IMR-90 (cell line): ENCODE results near the gene CUEDC2. TPM values are rescaled to one million over a fixed set of nuclear protein-coding genes. Genes with fewer than 3 reads are reported as not detected.

Source experiments
- ATAC-seq: fragments of 200-7000 bp; cut with Tn5 transposase; 2 replicates; pipeline ENCODE4 v1.9.1; 2020; ENCODE audit warnings: low read depth, mild to moderate bottlenecking, moderate library complexity
- BruUV-seq: library from RNA; stranded (reverse); fragments of 400-500 nt; replicated peaks from 2 replicates; lab custom pipeline; 2021; lab: Mats Ljungman, UMichigan
- CTCF ChIA-PET: fragments of 300-600 bp; formaldehyde crosslinking; extraction: SDS; loops from one replicate; lab custom pipeline; 2021; ENCODE audit warnings: antibody characterized with exemption; lab: Yijun Ruan, JAX
- POLR2A ChIA-PET: fragments of 300-600 bp; sonication (Branson Sonifier 250); formaldehyde crosslinking; loops from one replicate; lab custom pipeline; 2022; ENCODE audit warnings: antibody characterized with exemption; ENCODE audit not compliant: unreplicated experiment; lab: Charles Lee
- DNase-seq: peaks from one replicate; pipeline ENCODE4 v3.0.0; 2013
- H2AFZ ChIP-seq: replicated peaks from 2 replicates; pipeline ENCODE3; 2013; ENCODE audit warnings: low read length, mild to moderate bottlenecking; ENCODE audit not compliant: poor library complexity
- H2AK5ac ChIP-seq: 2 replicates; pipeline ENCODE4 v1.6.1; 2013; ENCODE audit warnings: low read depth, low read length, inconsistent platforms
- H2AK9ac ChIP-seq: replicated peaks from 2 replicates; pipeline ENCODE3; 2013; ENCODE audit warnings: mild to moderate bottlenecking, low read depth, low read length, moderate library complexity; ENCODE audit not compliant: poor library complexity
- H2BK120ac ChIP-seq: 2 replicates; pipeline ENCODE4 v1.6.1; 2013; ENCODE audit warnings: low read depth, low read length, inconsistent platforms
- H2BK15ac ChIP-seq: 3 replicates; pipeline ENCODE4 v1.6.1; 2013; ENCODE audit warnings: low read depth, low read length, inconsistent platforms
- H2BK20ac ChIP-seq: 2 replicates; pipeline ENCODE4 v1.6.1; 2013; ENCODE audit warnings: low read depth, mild to moderate bottlenecking, inconsistent platforms, low read length, moderate library complexity
- H2BK5ac ChIP-seq: 2 replicates; pipeline ENCODE4 v1.6.1; 2013; ENCODE audit warnings: mild to moderate bottlenecking, low read depth, low read length, inconsistent platforms; ENCODE audit not compliant: poor library complexity, severe bottlenecking
- H3K14ac ChIP-seq: replicated peaks from 2 replicates; pipeline ENCODE4 v1.6.1; 2013; ENCODE audit warnings: low read depth, low read length, inconsistent platforms
- H3K18ac ChIP-seq: 2 replicates; pipeline ENCODE4 v1.6.1; 2013; ENCODE audit warnings: low read depth, low read length, control low read depth
- H3K23ac ChIP-seq: 2 replicates; pipeline ENCODE4 v1.6.1; 2013; ENCODE audit warnings: low read depth, low read length, inconsistent platforms
- H3K27ac ChIP-seq: 2 replicates; pipeline ENCODE4 v1.5.1; 2013; ENCODE audit warnings: mild to moderate bottlenecking, control low read depth, low read length; ENCODE audit not compliant: insufficient read depth
- H3K27me3 ChIP-seq: 2 replicates; pipeline ENCODE4 v1.6.1; 2013; ENCODE audit warnings: low read length; ENCODE audit not compliant: control insufficient read depth, insufficient read depth
- H3K36me3 ChIP-seq: 2 replicates; pipeline ENCODE4 v1.6.1; 2013; ENCODE audit warnings: low read length, mixed read lengths; ENCODE audit not compliant: control insufficient read depth, insufficient read depth
- H3K4ac ChIP-seq: 2 replicates; pipeline ENCODE4 v1.6.1; 2013; ENCODE audit warnings: low read depth, low read length, inconsistent platforms
- H3K4me1 ChIP-seq: 2 replicates; pipeline ENCODE4 v1.6.1; 2013; ENCODE audit warnings: low read length, mixed read lengths; ENCODE audit not compliant: control insufficient read depth, insufficient read depth
- H3K4me2 ChIP-seq: 2 replicates; pipeline ENCODE4 v1.6.1; 2013; ENCODE audit warnings: low read depth, mild to moderate bottlenecking, control low read depth, low read length, moderate library complexity
- H3K4me3 ChIP-seq: 2 replicates; pipeline ENCODE4 v1.5.1; 2013; ENCODE audit warnings: low read depth, mild to moderate bottlenecking, control low read depth, low read length, moderate library complexity; ENCODE audit not compliant: insufficient read depth
- H3K56ac ChIP-seq: 2 replicates; pipeline ENCODE4 v1.6.1; 2013; ENCODE audit warnings: low read length, inconsistent platforms; ENCODE audit not compliant: insufficient read depth; ENCODE audit errors: extremely low read depth
- H3K79me1 ChIP-seq, 2 experiments: 2 replicates each; pipeline ENCODE4 v1.6.1; 2013; ENCODE audit warnings: low read length in 2 of 2, inconsistent platforms in 1 of 2, low read depth in 1 of 2
- H3K9ac ChIP-seq: 2 replicates; pipeline ENCODE4 v1.6.1; 2013; ENCODE audit warnings: low read depth, low read length, control low read depth
- H3K9me1 ChIP-seq: 2 replicates; pipeline ENCODE4 v1.6.1; 2013; ENCODE audit warnings: low read length, inconsistent platforms; ENCODE audit not compliant: insufficient read depth
- H3K9me3 ChIP-seq: 2 replicates; pipeline ENCODE4 v1.6.1; 2013; ENCODE audit warnings: low read length; ENCODE audit not compliant: control insufficient read depth, insufficient read depth
- H4K20me1 ChIP-seq: 2 replicates; pipeline ENCODE4 v1.6.1; 2013; ENCODE audit warnings: low read length, inconsistent platforms; ENCODE audit not compliant: insufficient read depth
- H4K5ac ChIP-seq: 2 replicates; pipeline ENCODE4 v1.6.1; 2013; ENCODE audit warnings: mild to moderate bottlenecking, low read depth, low read length, control low read depth
- H4K8ac ChIP-seq, 2 experiments: 2 replicates each; pipeline ENCODE4 v1.6.1; 2013; ENCODE audit warnings: low read depth in 2 of 2, low read length in 2 of 2, control low read depth in 1 of 2, inconsistent platforms in 1 of 2
- H4K91ac ChIP-seq: 2 replicates; pipeline ENCODE4 v1.6.1; 2013; ENCODE audit warnings: low read depth, low read length, inconsistent platforms; ENCODE audit not compliant: insufficient read depth
- BHLHE40 ChIP-seq: fragments of 150-350 bp; IDR thresholded peaks from 2 replicates; pipeline ENCODE4 v1.6.1; 2016; ENCODE audit warnings: mild to moderate bottlenecking, low read depth, low read length
- FOS ChIP-seq: fragments of 150-350 bp; IDR thresholded peaks from 2 replicates; pipeline ENCODE4 v1.6.1; 2016; ENCODE audit warnings: low read depth, low read length
- MAFK ChIP-seq: IDR thresholded peaks from 2 replicates; pipeline ENCODE4 v1.6.1; 2012; ENCODE audit warnings: low read depth, low read length, improper control_type of control experiment
- MXI1 ChIP-seq: IDR thresholded peaks from 2 replicates; pipeline ENCODE4 v1.6.1; 2012; ENCODE audit warnings: low read depth, mild to moderate bottlenecking, low read length, moderate library complexity, borderline replicate concordance
- POLR2A ChIP-seq: IDR thresholded peaks from 2 replicates; pipeline ENCODE4 v1.6.1; 2012; ENCODE audit warnings: mild to moderate bottlenecking, low read depth, low read length
- RCOR1 ChIP-seq: IDR thresholded peaks from 2 replicates; pipeline ENCODE4 v1.6.1; 2012; ENCODE audit warnings: mild to moderate bottlenecking, low read length, improper control_type of control experiment; ENCODE audit not compliant: insufficient replicate concordance
- WGBS, 2 experiments: methylation state at CpG; one replicate each; pipeline versions ENCODE4 v1.1.5 to v1.1.7; 2013; ENCODE audit warnings: missing lambda C conversion rate in 2 of 2; ENCODE audit not compliant: insufficient read length in 1 of 2; ENCODE audit errors: extremely low coverage in 2 of 2; 5-methylcytosine and 5-hydroxymethylcytosine counted together
- dilution Hi-C: fragments of 300-500 bp; cut with HindIII; formaldehyde crosslinking; loops from one replicate; pipeline ENCODE4 v1.14.3; 2018; ENCODE audit warnings: low sequenced_read_pairs; ENCODE audit not compliant: unreplicated experiment
- in situ Hi-C: fragments of 300-500 bp; cut with MboI; formaldehyde crosslinking; loops from 3 replicates; pipeline ENCODE4 v1.14.3; 2019; ENCODE audit warnings: low sequenced_read_pairs, inconsistent platforms, mixed read lengths
- intact Hi-C: fragments of 100-400 bp; cut with micrococcal nuclease; formaldehyde crosslinking; loops from 2 replicates; pipeline ENCODE4 v1.10.0; 2022
- polyA plus RNA-seq, 3 experiments: library from polyadenylated mRNA; depleted of rRNA; stranded (reverse); fragments of >200 nt; gene quantifications; 2 replicates each; pipeline ENCODE4 v1.2.3, GENCODE V29; 2012; ENCODE audit warnings: low replicate concordance in 1 of 3
- total RNA-seq: library from RNA; depleted of rRNA; stranded (reverse); fragments of >200 nt; gene quantifications from 2 replicates; pipeline ENCODE4 v1.2.3, GENCODE V29; 2012
- TF ChIP-seq, protein P1 (sequence below): fragments of 150-350 bp; IDR thresholded peaks from 2 replicates; pipeline ENCODE4 v1.6.1; 2016; ENCODE audit warnings: low read depth, mild to moderate bottlenecking, low read length, moderate library complexity, borderline replicate concordance
- TF ChIP-seq, protein P2 (sequence below): conservative IDR thresholded peaks from 2 replicates; pipeline ENCODE4 v1.5.1; 2012; ENCODE audit warnings: mild to moderate bottlenecking, low read depth, low read length, improper control_type of control experiment

CUEDC2 gene
- total and polyA plus RNA-seq, 2 of the 4 experiments (the other 2 are of a cell fraction), result 55.7 to 84.9 TPM

DNA sequence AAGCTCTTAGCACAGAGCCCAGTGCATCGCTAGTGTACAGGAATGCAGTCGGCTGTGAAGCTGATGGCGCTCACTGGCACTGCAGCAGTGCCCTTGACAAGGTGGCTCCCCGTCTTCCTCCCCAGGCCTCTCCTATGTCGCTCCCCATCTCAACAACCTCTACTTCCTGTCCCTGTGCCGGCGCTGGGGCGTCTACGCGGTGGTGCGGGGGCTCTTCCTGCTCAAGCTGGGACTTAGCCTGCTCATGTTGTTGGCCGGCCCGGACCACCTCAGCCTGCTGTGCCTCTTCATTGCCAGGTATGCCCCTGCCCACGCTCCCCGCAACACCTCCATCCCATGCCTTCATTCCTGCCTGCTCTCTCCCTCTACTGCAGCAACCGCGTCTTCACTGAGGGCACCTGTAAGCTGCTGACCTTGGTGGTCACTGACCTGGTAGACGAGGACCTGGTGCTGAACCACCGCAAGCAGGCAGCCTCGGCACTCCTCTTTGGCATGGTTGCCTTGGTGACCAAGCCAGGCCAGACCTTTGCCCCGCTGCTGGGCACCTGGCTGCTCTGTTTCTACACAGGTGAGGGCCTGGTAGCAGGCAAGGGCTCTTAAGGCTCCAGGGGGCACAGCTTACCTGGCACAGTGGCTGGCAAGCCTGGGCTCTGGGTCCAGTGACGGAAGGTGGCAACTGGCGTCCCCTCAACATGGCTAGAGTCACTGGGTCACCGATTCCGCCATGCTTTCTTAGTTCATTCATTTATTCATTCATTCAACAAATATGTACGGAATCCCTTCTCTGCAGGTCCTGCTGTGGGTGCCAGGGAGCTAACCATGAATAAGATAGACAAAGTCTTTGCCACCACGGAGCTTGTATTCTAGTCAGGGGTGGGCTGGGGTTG is 41.3 kb upstream of the CUEDC2 start:
- no peaks in the 10 kb centered on the region for H3K27me3 ChIP-seq
- H2BK15ac ChIP-seq, result no peak overlapping the region
- dilution Hi-C loops (no loop called here), intact Hi-C loops (loop anchor here (1.0 kb wide), 1 partner anchor 79 kb away; no protein-coding TSS in a partner anchor), in situ Hi-C loops (no loop called here)
- no peak overlapping the region for H3K4ac ChIP-seq
- no peak overlapping the region for H3K27ac ChIP-seq
- TF ChIP-seq FOS (no peak), BHLHE40 (no peak), POLR2A (no peak), MAFK (no peak), RCOR1 (no peak), MXI1 (no peak)
- TF ChIP-seq, protein P1, sequence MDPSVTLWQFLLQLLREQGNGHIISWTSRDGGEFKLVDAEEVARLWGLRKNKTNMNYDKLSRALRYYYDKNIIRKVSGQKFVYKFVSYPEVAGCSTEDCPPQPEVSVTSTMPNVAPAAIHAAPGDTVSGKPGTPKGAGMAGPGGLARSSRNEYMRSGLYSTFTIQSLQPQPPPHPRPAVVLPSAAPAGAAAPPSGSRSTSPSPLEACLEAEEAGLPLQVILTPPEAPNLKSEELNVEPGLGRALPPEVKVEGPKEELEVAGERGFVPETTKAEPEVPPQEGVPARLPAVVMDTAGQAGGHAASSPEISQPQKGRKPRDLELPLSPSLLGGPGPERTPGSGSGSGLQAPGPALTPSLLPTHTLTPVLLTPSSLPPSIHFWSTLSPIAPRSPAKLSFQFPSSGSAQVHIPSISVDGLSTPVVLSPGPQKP, result no peak
- TF ChIP-seq, protein P2, sequence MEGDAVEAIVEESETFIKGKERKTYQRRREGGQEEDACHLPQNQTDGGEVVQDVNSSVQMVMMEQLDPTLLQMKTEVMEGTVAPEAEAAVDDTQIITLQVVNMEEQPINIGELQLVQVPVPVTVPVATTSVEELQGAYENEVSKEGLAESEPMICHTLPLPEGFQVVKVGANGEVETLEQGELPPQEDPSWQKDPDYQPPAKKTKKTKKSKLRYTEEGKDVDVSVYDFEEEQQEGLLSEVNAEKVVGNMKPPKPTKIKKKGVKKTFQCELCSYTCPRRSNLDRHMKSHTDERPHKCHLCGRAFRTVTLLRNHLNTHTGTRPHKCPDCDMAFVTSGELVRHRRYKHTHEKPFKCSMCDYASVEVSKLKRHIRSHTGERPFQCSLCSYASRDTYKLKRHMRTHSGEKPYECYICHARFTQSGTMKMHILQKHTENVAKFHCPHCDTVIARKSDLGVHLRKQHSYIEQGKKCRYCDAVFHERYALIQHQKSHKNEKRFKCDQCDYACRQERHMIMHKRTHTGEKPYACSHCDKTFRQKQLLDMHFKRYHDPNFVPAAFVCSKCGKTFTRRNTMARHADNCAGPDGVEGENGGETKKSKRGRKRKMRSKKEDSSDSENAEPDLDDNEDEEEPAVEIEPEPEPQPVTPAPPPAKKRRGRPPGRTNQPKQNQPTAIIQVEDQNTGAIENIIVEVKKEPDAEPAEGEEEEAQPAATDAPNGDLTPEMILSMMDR, result no peak
- ATAC-seq (no peak), DNase-seq (no peak)
- 94% methylated on average over 12 of the region's 27 CpGs; no CpG with 5 or more reads in 1 of the 2 experiments for WGBS, 2 experiments
- H2BK20ac ChIP-seq, result no peak overlapping the region
- ChIA-PET CTCF (no interaction called here), POLR2A (no interaction called here)
- H3K14ac ChIP-seq, result no peak overlapping the region
- H3K36me3 ChIP-seq, result no peaks in the 10 kb centered on the region
- H2BK120ac ChIP-seq, result no peak overlapping the region
- no peaks in the 10 kb centered on the region for H3K9me1 ChIP-seq
- H3K23ac ChIP-seq, result no peak overlapping the region
- H3K4me1 ChIP-seq, result no peaks in the 10 kb centered on the region
- no peak overlapping the region for H3K4me2 ChIP-seq
- H4K20me1 ChIP-seq, result 0 out of 2 replicates have a peak, but pooled peaks cover under 1% of the 10 kb centered on the region
- H2BK5ac ChIP-seq, result no peak overlapping the region
- no peaks in the 10 kb centered on the region; a peak in 1 of 4 replicates for H3K79me1 ChIP-seq
- H2AK9ac ChIP-seq, result no peak overlapping the region
- no peaks in the 10 kb centered on the region for H3K9me3 ChIP-seq
- H3K4me3 ChIP-seq, result no peak overlapping the region
- no TSS peak for BruUV-seq
- H3K18ac ChIP-seq, result no peak overlapping the region
- no peak overlapping the region for H3K56ac ChIP-seq
- no peak overlapping the region for H4K8ac ChIP-seq
- no peak overlapping the region for H4K91ac ChIP-seq
- H3K9ac ChIP-seq, result no peak overlapping the region
- H2AFZ ChIP-seq, result no peak overlapping the region
- H4K5ac ChIP-seq, result no peak overlapping the region
- no peak overlapping the region for H2AK5ac ChIP-seq
